GM23248 (cell line): ENCODE measurements around the gene SLIT3.

Source experiments
- EZH2 ChIP-seq: fragments of 200-600 bp; sonication (generic); IDR thresholded peaks from 2 replicates; pipeline ENCODE4 v1.6.1; 2018; ENCODE audit warnings: antibody characterized with exemption, mild to moderate bottlenecking; ENCODE audit not compliant: insufficient read depth, poor library complexity, severe bottlenecking
- EZH2phosphoT487 ChIP-seq: fragments of 200-600 bp; sonication (generic); IDR thresholded peaks from 2 replicates; pipeline ENCODE4 v1.6.1; 2018; ENCODE audit warnings: antibody characterized with exemption, moderate library complexity, mild to moderate bottlenecking, low read depth; ENCODE audit not compliant: insufficient read depth

DNA sequence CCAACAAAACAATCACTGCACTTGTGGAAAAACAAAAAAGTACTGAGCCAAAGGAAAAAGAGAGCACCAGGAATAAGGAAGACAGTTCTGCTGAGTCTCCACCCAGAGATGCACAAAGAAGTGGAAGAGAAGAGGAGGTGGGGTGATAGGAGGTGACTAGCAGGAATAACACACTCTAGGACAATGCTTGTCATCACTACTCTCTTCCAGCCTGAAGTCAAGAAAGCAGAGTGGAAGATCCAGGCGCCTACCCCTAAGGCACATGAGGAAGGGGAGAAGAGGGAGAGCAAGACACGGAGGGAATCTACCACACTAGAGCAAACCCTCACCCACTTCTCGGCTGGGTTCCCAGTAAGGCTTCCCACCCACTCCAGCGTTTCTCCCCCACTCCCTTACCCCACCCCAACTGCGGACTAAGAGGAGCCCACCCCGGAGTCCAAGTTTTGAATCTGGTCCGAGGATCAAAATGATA, 1.7 kb downstream of the SLIT3 start:
- no peak for TF ChIP-seq EZH2
- TF ChIP-seq EZH2phosphoT487, result no peak
